Subcutaneous adipose tissue (tissue), 4 donors: ENCODE measurements around the gene BCL6B. TPM values are rescaled to one million over a fixed set of nuclear protein-coding genes. Genes with fewer than 3 reads are reported as not detected.

ENCODE experiments used
- CTCF ChIP-seq: fragments of 450-650 bp; IDR thresholded peaks from one replicate; pipeline ENCODE4 v1.5.1; 2016; ENCODE audit warnings: low read depth, mild to moderate bottlenecking, control low read depth, antibody characterized with exemption, moderate library complexity
- total RNA-seq, 4 donors: library from RNA; depleted of rRNA; stranded (reverse); fragments of >200 nt; gene quantifications; one replicate each; pipeline ENCODE4 v1.1.0, GENCODE V29; 2016

BCL6B gene
- total RNA-seq, 4 donors from 2014 or later: 1.5 to 12.1 (median 4.1) TPM

- TF ChIP-seq CTCF: no peak
Observed at GRCh38 chr17:7003745-7004144, 19.1 kb upstream of the BCL6B start.

DNA sequence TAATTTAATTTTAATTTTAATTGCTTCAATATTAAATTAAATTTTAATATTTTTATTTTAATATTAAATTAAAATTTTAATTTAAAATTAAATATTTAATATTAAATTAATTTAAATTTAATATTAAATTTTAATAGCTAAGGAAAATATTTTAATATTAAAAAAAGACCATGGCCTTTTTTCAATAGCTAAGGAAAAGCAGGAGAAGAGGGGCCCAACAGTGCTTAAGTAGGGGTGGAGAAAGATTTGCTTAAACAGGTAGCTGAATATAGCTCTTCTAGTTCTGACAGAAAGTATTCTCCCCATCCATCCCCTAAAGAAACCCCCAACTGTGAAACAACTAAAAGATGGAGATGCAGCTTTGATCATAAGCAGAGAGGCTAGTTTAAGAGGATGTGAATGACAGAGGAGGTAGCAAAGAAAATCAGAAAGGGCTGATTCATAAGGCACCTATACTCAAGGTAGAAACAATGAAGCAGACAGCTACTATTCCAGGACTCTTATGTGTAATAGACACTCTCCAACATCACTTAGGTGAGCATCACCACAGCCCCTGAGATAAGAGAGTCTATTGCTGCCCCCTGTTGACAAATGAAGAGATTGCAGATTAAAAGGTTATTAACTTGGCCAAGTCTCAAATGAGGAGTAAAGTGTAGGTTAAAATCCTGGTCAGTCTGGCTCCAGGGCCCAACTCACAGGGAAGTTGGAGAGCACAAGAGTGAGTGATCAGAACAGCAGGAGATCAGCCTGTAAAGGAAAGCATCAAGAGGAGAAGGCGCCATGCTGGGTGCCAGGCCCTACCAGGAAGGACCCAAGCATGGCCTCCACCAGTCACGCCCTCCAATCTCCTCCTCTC is 18.2 kb upstream of the BCL6B start:
- TF ChIP-seq CTCF: no peak

DNA sequence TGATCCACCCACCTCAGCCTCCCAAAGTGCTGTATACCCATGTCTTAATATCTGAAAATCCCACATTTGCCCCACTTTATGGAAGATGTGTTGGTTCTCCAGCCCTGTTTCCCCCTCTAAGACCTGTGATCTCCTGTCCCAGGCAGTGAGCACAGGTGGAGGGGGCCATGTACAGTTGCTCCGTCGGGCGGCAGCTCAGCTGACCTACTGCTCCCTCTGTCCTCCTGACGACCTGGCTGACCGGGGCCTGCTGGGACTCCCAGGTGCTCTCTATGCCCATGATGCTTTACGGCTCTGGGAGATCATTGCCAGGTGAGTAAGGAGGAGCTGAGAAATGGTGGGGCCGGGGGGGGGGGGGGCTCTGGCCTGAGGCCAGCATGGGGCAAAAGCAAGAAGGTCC is 17.1 kb upstream of the BCL6B start:
- no peak for TF ChIP-seq CTCF

GRCh38 chr17:7007143-7007542 is 15.7 kb upstream of the BCL6B start:
- TF ChIP-seq CTCF: no peak

DNA sequence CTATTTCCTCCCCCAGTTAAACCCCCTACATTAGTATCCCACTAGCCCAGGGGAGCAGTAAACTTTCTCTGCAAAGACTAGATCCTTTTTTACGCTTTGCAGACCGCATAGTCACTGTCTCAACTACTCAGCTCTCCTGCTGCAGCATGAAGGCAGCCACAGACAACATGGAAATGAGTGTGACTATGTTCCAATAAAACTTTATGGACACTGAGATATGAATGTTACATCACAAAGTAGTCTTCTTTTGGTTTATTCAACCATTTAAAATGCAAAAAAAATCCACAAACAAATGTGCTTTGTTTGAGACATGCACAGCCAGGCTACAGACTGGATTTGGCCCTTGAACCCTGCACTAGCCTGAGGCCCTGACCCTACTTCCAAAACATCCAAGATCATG is 12.3 kb upstream of the BCL6B start:
- TF ChIP-seq CTCF: no peak

DNA sequence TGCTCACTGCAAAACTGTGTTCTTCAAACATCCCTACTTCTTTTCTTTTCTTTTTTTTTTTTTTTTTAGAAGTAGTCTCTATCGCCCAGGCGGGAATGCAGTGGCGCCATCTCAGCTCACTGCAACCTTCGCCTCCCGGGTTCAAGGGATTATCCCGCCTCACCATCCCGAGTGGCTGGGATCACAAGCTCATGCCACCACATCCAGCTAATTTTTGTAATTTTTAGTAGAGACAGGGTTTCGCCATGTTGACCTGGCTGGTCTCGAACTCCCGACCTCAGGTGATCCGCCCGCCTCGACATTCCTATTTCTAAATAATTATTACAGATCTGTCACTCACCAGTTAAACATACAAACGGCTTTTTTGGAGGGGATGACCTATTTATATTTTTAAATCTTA is 11.4 kb upstream of the BCL6B start:
- TF ChIP-seq CTCF: no peak

- TF ChIP-seq CTCF: no peak
Observed at GRCh38 chr17:7011942-7012254, 11.0 kb upstream of the BCL6B start.
